B cell (primary cell): ENCODE results near the gene RWDD4.

ENCODE experiments used
- EZH2 ChIP-seq: IDR thresholded peaks from 2 replicates; pipeline ENCODE4 v1.6.1; 2012; ENCODE audit warnings: borderline replicate concordance, low read depth, mild to moderate bottlenecking, moderate library complexity, low read length; ENCODE audit not compliant: insufficient read depth, poor library complexity, severe bottlenecking
- TF ChIP-seq, protein P1 (sequence below): fragments of 200-600 bp; IDR thresholded peaks from one replicate; pipeline ENCODE4 v1.8.0; 2022; ENCODE audit warnings: antibody characterized with exemption, mild to moderate bottlenecking

DNA sequence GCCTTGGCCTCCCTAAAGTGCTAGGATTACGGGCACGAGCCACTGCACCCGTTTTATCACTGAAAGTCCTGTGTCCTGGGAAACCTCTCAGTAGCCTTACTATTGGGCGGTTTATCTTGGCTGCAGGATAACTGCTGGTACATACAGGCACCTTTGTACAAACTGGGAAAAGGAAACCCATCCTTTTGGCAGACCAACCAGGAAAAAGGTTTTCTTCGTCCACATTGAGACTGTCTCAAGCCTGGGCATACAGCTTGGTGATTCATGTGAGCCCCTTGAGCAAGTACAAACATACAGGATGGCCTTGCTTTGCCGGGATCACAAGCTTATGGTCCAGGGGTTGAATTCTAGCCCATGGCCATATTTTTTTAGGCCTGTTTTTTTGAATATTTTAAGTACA lies 32.8 kb downstream of the RWDD4 start:
- TF ChIP-seq, protein P1, sequence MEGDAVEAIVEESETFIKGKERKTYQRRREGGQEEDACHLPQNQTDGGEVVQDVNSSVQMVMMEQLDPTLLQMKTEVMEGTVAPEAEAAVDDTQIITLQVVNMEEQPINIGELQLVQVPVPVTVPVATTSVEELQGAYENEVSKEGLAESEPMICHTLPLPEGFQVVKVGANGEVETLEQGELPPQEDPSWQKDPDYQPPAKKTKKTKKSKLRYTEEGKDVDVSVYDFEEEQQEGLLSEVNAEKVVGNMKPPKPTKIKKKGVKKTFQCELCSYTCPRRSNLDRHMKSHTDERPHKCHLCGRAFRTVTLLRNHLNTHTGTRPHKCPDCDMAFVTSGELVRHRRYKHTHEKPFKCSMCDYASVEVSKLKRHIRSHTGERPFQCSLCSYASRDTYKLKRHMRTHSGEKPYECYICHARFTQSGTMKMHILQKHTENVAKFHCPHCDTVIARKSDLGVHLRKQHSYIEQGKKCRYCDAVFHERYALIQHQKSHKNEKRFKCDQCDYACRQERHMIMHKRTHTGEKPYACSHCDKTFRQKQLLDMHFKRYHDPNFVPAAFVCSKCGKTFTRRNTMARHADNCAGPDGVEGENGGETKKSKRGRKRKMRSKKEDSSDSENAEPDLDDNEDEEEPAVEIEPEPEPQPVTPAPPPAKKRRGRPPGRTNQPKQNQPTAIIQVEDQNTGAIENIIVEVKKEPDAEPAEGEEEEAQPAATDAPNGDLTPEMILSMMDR, result no peak
- no peak for TF ChIP-seq EZH2
